Kidney epithelial cell (primary cell): ENCODE results near the gene ATP6V1B1. TPM values are rescaled to one million over a fixed set of nuclear protein-coding genes. Genes with fewer than 3 reads are reported as not detected.

Source experiments
- DNase-seq: peaks from one replicate; pipeline ENCODE4 v3.0.0-alpha.2; 2010; ENCODE audit warnings: low read depth
- H3K27me3 ChIP-seq: 2 replicates; pipeline ENCODE4 v1.6.0; 2011; ENCODE audit warnings: low read length; ENCODE audit not compliant: control insufficient read depth, insufficient read depth
- H3K36me3 ChIP-seq: 2 replicates; pipeline ENCODE4 v1.5.1; 2011; ENCODE audit warnings: low read length; ENCODE audit not compliant: control insufficient read depth, insufficient read depth
- H3K4me3 ChIP-seq: 2 replicates; pipeline ENCODE4 v1.5.1; 2011; ENCODE audit warnings: low read depth, mild to moderate bottlenecking, control low read depth, low read length
- CTCF ChIP-seq: IDR thresholded peaks from 2 replicates; pipeline ENCODE4 v1.5.1; 2011; ENCODE audit warnings: mild to moderate bottlenecking, moderate library complexity, low read length, control low read depth, inconsistent platforms; ENCODE audit not compliant: insufficient read depth, poor library complexity, severe bottlenecking
- total RNA-seq: library from RNA; depleted of rRNA; stranded (reverse); fragments of >200 nt; gene quantifications from 2 replicates; pipeline ENCODE4 v1.2.3, GENCODE V29; 2015

The ATP6V1B1 gene
- total RNA-seq, 1 donor from 2014 or later, result not detected

GRCh38 chr2:70982971-70983370, 47.3 kb downstream of the ATP6V1B1 start:
- DNase-seq, result no peak
- no peak for TF ChIP-seq CTCF

DNA sequence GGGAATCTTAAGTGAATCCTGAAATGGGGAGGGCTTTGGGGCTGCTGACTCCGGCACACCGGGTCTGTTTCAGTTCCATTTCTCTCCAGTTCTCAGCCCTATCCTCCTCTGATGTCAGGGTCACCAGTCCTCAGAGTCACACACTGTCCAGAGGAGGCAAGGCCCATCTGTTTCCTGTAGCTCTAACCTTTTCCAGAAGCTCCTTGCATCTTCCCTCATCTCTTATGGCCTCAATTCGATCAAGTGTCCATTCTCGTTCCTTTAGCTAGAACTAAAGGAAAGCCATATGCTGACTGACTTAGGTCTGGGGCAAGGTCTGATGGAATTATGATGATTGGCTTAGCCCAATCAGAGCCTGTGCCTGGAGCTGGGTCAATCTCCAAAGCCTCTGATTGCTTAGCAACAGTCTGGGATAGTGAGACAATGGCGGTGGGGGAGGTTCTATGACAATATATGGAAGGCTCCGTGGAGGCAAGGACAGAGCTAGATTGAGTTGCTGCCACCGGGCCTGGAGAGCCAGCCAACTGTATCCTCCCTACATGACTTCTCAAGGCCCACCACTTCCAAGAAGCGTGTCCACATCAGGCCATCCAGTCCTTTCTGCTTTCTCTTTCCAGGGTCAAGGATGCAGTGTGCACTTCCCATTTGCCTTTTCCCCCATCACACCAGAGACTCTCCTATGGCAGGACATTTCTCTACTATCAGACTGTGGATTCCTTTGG, 48.0 kb downstream of the ATP6V1B1 start:
- Histone ChIP-seq H3K27me3 (no peaks in the 10 kb centered on the region), H3K4me3 (no peak overlapping the region), H3K36me3 (no peaks in the 10 kb centered on the region)
- DNase-seq, result no peak
- TF ChIP-seq CTCF, result no peak

More at GRCh38 chr2:70982971-70983370, 47.3 kb downstream of the ATP6V1B1 start:
- H3K36me3 ChIP-seq, result no peaks in the 10 kb centered on the region
- H3K27me3 ChIP-seq, result no peaks in the 10 kb centered on the region
- H3K4me3 ChIP-seq, result no peak overlapping the region

- Histone ChIP-seq H3K36me3 (no peaks in the 10 kb centered on the region), H3K27me3 (no peaks in the 10 kb centered on the region), H3K4me3 (no peak overlapping the region)
- no peak for TF ChIP-seq CTCF
- no peak for DNase-seq
Measured at GRCh38 chr2:70984228-70984575, 48.5 kb downstream of the ATP6V1B1 start.

- TF ChIP-seq CTCF, result peak; percentile 78
- no peaks in the 10 kb centered on the region for H3K36me3 ChIP-seq
- H3K27me3 ChIP-seq, result no peaks in the 10 kb centered on the region
- H3K4me3 ChIP-seq, result no peak overlapping the region
- DNase-seq, result no peak
Measured at GRCh38 chr2:70984576-70985282, 49.0 kb downstream of the ATP6V1B1 start.

- no peak for TF ChIP-seq CTCF
- no peak for DNase-seq
- H3K27me3 ChIP-seq, result no peaks in the 10 kb centered on the region
- H3K4me3 ChIP-seq, result no peak overlapping the region
- no peaks in the 10 kb centered on the region for H3K36me3 ChIP-seq
Measured at GRCh38 chr2:70985283-70985688, 49.6 kb downstream of the ATP6V1B1 start.
